Activated CD8-positive, alpha-beta memory T cell treated with anti-CD3 and anti-CD28 coated beads for 48 hours (primary cell): Measurements from ENCODE around the gene ATG2B.

ENCODE experiments used
- DNase-seq, 3 experiments: peaks; one replicate each; pipeline ENCODE4 v3.0.0-alpha.2; 2020; ENCODE audit warnings: low read depth in 2 of 3, low spot score in 2 of 3

Gene ATG2B, protein sequence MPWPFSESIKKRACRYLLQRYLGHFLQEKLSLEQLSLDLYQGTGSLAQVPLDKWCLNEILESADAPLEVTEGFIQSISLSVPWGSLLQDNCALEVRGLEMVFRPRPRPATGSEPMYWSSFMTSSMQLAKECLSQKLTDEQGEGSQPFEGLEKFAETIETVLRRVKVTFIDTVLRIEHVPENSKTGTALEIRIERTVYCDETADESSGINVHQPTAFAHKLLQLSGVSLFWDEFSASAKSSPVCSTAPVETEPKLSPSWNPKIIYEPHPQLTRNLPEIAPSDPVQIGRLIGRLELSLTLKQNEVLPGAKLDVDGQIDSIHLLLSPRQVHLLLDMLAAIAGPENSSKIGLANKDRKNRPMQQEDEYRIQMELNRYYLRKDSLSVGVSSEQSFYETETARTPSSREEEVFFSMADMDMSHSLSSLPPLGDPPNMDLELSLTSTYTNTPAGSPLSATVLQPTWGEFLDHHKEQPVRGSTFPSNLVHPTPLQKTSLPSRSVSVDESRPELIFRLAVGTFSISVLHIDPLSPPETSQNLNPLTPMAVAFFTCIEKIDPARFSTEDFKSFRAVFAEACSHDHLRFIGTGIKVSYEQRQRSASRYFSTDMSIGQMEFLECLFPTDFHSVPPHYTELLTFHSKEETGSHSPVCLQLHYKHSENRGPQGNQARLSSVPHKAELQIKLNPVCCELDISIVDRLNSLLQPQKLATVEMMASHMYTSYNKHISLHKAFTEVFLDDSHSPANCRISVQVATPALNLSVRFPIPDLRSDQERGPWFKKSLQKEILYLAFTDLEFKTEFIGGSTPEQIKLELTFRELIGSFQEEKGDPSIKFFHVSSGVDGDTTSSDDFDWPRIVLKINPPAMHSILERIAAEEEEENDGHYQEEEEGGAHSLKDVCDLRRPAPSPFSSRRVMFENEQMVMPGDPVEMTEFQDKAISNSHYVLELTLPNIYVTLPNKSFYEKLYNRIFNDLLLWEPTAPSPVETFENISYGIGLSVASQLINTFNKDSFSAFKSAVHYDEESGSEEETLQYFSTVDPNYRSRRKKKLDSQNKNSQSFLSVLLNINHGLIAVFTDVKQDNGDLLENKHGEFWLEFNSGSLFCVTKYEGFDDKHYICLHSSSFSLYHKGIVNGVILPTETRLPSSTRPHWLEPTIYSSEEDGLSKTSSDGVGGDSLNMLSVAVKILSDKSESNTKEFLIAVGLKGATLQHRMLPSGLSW (N-terminal part only)

DNA sequence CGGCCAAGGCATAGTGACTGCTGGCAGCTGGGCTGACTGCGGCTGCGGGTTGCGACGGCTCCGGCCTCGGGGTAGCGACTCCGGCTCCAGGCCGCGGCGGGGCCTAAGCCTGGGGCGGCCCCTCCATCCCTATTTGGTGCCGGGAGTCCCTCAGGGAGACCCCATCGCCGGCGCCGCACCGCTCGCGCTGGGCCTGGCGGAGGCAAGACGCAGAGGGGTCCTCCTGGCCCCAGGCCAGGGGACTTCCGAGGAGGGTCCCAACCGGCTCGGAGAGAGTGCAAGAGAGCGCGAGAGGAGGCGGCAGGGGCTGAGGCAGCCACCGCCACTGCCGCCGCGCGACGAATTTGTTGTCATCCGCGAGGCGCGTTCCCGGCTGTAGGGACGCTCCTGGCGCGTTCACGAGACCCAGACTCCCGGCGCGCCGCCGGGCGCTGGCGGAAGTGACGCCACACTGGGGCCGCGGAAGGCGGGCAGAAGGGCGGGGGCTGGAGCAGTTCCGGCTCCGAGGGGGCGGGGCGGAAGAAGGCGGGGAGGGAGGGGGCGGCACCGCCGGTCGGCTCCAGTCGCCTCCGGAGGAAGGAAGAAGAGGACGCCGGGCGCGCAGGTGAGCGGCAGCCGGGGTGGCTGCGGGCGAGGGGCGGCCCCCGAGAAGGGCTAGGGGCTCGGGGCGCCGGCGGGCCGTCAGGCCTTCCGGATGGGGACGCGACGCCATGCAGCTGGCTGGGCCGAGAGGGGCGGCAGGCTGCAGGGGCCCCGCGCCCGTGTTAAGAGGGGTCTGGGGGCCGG, at the start of gene ATG2B, which contains the start of gene GSKIP:
Gene ATG2B (minus strand): TSS at position 377 of the 786 bp plus-strand sequence. CDS start 365 bp downstream, at position 12.
Gene GSKIP (plus strand): TSS at position 562 of the 786 bp plus-strand sequence. CDS start 18,722 bp downstream, outside the sequence.
- peak; percentile 93 to 95 (median 94) for DNase-seq

DNA sequence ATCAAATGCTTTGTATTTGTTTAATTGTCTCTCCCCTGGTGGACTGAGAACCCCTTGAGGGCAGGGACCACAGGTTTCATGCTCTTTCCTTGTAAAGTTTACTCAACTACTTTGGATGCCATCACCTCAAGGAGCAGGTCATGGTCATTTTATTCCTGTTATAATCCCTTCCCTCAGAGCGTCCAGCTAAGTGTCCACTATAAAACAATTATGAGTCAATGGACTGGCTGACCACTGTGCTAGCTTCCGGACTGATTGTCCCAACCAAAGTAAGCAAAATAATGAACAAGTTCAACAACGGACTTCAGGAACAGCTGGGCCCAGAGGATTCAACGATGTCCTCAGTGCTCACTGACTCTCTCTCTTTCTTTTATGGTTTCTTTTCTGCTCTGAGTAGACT, 47.0 kb upstream of the ATG2B start:
- DNase-seq: no peak

DNA sequence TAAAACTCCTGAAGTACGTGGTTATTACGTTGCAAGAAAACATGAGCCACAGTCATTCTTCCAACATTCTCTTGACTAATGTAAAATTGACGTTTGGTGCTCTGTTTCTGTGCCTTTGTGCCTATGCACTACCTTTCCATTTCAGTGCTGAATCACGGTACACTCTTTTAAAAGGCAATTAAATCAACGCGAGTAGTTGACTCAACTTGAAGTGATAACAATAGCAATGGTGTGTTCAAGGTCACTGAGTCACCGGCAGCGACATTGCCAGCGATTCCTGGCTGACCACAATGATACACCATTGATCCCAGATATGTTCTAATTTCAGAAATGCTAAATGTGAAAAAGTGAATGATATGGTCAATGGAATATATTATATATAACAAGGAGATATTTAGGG, 46.6 kb upstream of the ATG2B start:
- DNase-seq: no peak

DNA sequence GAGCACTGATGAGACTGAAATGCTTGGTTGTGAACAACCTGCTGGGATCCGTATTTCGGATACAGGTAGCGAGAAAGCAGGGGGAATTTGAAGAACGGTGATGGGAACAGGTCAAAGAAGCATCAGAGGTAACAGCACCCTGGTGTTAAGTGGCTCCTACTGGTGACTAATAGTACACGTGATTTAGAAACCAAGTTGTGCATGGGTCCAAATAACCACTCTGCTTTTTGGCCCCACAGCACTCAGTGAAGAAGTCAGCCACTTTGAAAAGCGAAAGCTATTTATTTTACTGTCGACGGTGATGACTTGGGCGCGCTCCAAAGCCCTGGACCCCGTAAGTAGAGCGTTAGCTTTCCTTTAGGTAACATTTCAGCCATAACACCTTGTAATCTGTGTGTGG, 45.5 kb upstream of the ATG2B start:
- no peak for DNase-seq

DNA sequence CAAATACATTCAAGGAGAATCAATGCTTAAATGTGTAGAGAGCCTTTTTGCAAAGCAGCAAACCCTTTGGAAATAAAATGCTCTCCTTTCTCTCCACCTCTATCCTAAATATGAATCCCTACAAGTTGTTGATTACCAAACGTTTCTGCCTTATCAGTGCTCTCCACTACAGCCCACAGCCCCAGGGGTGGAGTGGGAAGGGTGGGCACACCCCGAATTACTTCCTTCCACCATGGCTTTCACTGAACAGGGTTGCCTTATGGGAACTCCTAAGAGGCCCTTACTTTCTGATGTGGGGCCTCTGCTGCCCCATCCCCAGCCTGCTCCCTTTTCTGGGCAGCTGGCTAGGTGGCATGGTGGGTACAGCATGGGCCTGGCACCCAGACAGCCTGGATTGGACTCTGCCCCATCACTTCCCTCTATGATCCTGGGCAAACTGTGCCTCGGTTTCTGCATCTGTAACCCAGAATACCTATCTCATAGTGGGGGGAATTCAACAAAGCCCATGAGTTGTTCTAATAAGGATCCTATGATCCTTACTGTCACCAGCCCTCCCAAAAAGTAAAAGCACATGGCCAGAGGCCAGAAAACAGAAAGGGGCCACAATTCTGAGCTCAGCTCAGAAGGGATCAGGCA, 44.9 kb upstream of the ATG2B start:
- no peak for DNase-seq

DNA sequence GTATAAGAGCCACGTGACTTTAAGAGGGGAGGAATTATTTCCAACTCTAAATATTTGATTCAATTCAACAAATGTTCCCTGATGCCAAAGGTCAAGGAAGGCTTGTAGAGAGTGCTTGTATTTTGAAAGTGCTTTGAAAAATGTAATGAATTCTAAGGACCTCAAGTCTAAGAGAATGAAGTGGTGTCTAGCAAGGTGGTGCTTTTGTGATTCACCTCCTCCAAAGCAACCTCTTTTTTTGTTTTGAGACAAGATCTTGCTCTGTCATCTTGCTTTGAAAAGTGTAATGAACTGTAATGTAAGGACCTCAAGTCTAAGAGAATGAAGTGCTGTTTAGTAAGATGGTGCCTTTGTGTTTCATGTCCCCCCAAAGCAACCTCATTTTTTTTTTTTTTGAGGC, 42.5 kb upstream of the ATG2B start:
- no peak for DNase-seq

DNA sequence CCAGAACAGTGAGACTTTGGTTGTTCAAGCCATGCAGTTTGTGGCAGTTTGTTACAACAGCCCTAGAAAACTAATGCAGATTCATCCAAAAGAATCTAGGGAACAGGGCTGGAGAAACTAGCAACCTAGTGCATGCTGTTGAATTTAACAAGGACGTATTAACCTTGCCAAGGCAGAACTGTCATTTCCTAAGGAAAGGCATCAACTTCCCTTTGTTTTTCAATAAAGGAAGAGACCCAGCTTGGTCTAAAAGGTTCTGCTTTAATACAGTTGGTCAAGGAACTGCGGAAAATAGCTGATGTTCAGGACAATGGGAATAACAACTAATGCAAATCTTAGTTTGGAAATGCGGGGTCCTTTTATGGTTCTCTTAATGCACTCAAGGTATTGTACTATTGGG, 40.3 kb upstream of the ATG2B start:
- DNase-seq: no peak

DNA sequence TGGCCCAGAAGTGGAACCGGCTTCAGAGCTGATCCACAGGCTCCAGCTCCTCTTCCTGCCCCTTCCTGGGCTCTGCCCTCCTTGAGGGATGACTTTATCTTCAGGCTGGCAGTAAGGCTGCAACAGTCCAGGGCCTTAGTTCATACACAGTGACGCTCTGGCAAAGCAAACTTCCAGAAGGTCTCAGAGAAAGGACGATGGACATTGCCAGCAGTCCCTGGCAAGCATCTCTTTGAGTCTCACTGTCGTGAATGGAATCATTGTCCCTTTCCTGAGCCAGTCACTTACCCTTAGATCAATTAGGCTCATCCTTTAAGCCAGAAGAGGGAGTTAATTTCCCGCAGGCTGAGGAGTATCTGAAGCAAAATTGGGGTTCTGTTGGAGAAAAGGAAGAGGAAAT, 37.4 kb upstream of the ATG2B start:
- DNase-seq: no peak

DNA sequence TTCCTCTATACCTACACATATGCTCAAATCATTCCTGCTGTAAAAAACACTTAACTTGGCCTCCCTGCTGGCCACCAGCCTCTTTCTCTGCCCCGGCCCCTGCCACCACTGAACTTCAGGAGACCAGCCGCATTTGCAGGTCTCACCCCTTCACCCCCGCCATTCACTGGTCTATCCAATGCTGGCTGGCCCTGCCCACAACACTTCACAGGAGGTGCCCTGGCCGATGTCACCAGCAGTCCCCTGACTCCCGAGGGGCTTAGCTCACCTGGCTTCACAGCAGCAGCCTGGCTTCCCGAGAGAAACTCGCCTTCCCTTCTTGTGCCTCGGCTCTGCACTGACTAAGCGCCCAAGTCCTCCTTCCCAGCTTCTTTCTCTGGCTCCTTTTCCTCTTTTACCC, 36.3 kb upstream of the ATG2B start:
- no peak for DNase-seq

DNA sequence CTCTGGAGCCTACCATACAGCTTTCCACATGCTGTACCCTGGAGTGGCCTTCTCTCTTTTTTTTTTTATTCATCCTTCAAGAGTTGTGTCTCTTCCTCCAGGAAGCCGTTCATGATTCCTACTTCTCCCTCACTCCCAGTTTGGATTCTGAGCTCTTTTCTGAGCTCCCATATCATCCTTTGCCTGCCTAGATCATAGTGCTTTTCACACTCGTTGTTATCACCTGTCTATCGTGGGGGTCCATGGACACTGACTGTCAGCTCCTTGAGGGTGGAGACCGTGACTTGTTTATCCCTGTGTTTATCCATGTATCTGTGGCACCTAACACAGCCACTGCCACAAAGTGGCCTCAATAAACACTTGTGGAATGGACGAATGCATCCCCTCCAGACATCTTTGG, 35.8 kb upstream of the ATG2B start:
- DNase-seq: no peak

DNA sequence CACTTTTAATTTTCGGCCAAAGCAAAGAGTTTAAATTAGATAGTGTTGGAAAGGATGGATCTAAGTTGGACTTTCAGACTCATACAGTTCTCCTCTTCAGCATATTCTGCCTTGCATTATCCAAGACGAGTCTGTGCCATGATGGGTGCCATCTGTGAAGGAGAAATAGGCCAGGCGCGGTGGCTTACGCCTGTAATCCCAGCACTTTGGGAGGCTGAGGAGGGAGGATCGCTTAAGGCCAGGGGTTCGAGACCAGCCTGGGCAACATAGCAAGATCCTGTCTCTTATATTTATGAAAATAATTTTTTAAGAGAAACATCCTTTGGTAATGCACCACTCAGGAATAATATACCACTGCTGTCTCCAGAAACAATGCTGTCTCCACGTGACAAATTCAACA, 35.3 kb upstream of the ATG2B start:
- DNase-seq: no peak

DNA sequence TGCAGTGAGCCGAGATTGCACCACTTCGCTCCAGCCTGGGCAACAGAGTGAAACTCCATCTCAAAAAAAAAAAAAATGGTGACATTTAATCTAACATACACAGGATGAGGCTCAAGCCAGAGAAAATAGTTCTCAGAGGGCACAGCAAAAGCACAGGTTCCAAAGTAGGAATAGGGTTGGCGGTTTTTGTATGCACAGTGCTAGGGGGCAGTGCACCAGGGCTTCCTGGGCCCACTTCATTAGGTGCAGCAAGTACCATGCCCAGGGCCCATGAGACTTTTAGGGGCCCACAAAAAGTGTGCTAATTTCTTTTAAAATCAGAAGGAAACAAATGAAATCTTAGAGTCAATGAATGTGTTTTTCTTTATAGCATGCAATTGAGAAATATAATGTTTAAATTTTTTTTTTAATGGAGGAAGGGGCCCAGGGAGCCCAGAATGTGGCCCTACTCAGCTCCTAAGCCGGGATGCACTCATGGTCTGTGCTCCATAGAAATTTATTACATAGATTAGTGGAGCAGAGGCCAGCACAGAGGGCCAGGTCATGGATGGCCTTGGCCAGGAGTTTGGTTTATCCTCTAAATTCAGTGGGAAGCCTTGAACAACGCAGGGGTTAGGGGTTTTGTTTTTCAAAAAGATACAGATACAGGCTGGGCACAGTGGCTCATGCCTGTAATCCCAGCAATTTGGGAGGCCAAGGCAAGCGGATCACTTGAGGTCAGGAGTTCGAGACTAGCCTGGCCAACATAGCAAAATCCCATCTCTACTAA, 31.1 kb upstream of the ATG2B start:
- DNase-seq: no peak

DNA sequence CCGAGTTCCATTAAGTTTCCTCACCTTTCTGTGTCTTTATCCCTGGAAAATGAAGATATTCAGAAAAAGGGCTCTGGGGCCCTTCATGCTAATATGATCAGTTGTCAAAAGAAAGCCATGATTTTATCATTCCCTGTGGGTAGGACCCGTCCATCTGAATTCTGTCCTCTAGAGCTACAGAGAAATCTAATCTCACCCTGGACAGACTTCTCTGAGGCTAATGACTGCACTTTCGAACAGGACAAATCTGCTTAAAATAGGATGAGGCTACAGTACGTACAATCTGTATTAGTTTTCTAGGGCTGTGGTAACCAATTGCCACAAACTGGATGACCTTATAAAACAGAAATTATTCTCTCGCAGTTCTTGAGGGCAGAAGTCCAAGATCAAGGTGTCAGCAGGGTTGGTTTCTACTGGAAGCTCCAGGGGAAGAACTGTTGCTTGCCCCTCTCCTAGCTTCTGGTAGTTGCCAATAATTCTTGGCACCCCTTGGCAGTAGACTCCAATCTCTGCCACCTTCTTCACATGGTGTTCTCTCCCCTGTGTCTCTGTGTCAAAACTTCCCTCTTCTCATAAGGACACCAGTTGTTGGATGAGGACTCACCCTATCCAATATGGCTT, 30.0 kb upstream of the ATG2B start:
- no peak for DNase-seq

DNA sequence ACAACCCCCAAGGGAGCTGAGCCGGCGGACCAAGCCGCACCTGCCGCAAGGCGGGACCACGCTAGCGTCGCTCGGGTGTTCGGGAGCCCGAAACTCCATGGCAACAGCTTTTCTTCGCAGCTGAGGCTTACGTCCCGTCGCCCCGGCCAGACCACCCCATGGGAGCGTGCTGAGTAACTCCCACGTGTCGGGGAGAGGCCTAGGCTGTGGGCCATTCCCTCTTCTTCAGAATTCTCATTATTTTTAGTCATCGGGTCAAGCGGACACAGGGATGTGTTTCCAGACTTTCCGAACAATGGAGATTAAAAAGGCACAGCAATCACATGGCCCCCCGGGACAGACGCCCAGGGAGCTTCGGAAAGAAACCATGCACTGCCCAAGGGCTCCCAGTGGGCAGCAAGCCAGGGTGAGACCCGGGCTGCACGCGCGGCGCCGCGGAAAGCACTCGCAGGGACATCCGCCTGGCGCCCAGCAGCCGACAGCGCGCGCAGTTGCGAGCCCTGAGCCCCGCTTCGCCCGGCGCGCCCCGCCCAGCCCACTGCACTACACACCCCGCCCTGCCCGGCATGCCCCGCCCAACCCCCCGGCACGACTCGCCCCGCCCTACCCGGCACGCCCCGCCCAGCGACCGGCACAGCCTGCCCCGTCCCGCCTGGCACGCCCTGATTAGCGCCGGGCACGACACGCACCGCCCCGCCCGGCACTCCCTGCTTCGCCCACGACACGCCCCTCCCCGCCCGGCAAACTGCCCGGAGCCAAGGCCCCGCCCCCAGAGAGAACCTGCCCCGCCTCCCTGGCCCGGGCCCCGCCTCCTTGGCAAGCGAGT, 28.4 kb upstream of the ATG2B start:
- peak; percentile 98 to 99 (median 98) for DNase-seq

DNA sequence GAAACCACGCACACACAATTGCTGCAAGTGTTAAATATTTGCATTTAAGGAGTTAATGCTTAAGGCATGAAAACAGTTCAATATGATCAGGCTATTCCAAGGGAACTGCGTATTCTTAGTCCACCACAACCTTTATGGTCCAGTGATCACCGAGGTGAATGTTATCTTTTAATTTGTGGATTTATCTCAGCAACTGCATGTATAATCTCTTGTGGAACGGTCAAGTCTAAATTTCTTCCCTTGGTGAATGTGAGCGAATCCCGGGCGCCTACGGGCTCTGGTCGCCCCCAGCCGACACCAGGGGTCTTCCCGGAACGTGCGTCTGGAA, 27.8 kb upstream of the ATG2B start:
- DNase-seq: no peak

DNA sequence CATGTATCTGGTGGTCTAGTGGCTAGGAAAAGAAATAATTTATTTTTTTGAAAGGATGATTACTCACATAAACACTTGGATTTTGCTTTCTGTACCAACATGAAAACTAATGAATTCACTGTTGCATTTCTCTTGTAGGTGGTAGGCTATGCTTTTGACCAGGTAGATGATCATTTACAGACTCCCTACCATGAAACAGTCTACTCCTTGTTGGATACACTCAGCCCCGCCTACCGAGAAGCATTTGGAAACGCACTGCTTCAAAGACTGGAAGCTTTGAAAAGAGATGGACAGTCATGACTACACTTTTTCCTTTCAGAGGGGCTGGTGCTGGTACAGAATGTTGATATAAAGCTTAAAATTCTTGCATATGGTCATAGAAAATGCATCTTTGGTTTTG, 22.2 kb upstream of the ATG2B start:
- DNase-seq: no peak

DNA sequence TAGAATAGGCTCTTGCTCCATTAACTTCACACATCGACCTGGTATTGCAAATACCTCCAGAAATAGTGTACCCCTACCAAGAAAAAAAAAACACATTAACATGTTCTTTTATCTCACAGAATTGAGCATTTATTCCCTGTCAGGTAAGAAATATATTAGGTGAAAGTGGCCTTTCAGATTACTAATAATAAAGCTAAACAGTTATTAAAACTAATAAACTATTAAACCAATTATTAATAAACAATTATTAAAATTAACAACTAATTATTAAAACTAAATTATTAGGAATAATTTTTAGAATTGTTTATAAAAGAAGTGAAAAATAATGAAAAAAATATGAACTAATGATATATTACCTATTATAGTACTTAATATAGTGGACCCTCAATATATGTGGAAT, 21.6 kb upstream of the ATG2B start:
- DNase-seq: no peak

DNA sequence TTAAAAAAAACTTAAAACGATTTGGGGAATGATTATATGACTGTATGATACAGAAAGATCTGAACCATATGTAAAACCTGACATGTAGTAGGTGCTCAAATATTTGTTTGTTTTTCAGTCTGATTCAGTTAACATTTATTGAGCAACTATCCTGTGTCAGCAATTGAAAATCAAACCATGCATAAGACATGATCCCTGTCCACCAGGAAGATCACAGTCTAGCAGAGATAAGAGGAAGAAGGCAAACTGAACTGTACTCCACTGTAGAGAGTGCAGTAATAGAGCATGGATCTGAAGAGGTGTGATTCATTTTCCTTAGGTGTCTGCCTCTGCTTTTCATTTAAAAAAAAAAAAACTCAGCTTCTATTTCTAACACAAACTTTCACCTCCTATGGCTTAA, 20.9 kb upstream of the ATG2B start:
- no peak for DNase-seq
